ENCODE data around the gene RANBP3L.

DNA sequence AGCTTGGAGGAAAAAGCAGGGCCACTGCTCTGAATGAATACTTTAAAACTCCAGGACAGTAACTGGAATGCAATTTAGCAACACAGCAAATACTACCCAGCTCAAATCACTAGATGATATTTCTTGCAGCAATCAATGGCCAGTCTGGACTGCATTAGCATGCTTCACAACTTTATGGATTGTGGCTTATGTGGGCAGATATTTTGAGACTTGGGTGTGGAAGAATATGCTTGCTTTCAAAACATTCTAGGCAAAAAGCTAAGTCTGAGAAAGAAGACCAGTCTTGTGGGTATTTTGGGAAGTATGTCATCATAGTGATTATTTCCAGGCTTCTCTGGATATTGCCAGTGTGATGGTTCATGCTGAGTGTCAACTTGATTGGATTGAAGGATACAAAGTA, 3.1 kb downstream of the RANBP3L start:
- TF ChIP-seq, protein P1, sequence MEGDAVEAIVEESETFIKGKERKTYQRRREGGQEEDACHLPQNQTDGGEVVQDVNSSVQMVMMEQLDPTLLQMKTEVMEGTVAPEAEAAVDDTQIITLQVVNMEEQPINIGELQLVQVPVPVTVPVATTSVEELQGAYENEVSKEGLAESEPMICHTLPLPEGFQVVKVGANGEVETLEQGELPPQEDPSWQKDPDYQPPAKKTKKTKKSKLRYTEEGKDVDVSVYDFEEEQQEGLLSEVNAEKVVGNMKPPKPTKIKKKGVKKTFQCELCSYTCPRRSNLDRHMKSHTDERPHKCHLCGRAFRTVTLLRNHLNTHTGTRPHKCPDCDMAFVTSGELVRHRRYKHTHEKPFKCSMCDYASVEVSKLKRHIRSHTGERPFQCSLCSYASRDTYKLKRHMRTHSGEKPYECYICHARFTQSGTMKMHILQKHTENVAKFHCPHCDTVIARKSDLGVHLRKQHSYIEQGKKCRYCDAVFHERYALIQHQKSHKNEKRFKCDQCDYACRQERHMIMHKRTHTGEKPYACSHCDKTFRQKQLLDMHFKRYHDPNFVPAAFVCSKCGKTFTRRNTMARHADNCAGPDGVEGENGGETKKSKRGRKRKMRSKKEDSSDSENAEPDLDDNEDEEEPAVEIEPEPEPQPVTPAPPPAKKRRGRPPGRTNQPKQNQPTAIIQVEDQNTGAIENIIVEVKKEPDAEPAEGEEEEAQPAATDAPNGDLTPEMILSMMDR (IDR thresholded peaks at IDR 0.05), result no peak
- TF ChIP-seq POLR2A (IDR thresholded peaks at IDR 0.05), result no peak

Measured in uterus (tissue), 2 donors.